Measurements from ENCODE around the gene CA9.

CA9 gene

DNA sequence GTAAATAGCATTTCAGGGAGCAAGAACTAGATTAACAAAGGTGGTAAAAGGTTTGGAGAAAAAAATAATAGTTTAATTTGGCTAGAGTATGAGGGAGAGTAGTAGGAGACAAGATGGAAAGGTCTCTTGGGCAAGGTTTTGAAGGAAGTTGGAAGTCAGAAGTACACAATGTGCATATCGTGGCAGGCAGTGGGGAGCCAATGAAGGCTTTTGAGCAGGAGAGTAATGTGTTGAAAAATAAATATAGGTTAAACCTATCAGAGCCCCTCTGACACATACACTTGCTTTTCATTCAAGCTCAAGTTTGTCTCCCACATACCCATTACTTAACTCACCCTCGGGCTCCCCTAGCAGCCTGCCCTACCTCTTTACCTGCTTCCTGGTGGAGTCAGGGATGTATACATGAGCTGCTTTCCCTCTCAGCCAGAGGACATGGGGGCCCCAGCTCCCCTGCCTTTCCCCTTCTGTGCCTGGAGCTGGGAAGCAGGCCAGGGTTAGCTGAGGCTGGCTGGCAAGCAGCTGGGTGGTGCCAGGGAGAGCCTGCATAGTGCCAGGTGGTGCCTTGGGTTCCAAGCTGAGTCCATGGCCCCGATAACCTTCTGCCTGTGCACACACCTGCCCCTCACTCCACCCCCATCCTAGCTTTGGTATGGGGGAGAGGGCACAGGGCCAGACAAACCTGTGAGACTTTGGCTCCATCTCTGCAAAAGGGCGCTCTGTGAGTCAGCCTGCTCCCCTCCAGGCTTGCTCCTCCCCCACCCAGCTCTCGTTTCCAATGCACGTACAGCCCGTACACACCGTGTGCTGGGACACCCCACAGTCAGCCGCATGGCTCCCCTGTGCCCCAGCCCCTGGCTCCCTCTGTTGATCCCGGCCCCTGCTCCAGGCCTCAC is at the start of gene CA9:
Gene CA9, plus strand, starts transcription at position 797 of the 893 bp plus-strand sequence. Its CDS starts 32 bp downstream, at position 829.
- Histone ChIP-seq H3K9ac (ENCODE audit: low read depth, low read length, poor library complexity, severe bottlenecking) (no peak within 1 kb of the TSS), H3K4me3 (ENCODE audit: low read length, poor library complexity, severe bottlenecking) (no peak within 1 kb of the TSS), H3K79me2 (ENCODE audit: insufficient read depth, low read length) (no peaks in the 10 kb centered on the region), H2AFZ (ENCODE audit: low read length) (no peak within 1 kb of the TSS), H3K4me2 (ENCODE audit: low read depth, low read length, poor library complexity, severe bottlenecking) (no peak within 1 kb of the TSS), H3K4me1 (ENCODE audit: insufficient read depth, low read length, poor library complexity, severe bottlenecking) (no peaks in the 10 kb centered on the region), H3K9me2 (replicated peaks; ENCODE audit: low read depth, low read length) (no peaks in the 10 kb centered on the region), H3K27me3 (ENCODE audit: insufficient read depth, low read length, poor library complexity, severe bottlenecking) (no peaks in the 10 kb centered on the region), H3K36me3 (ENCODE audit: insufficient read depth, low read length) (no peaks in the 10 kb centered on the region), H3F3A (ENCODE audit: low read depth) (no peaks in the 10 kb centered on the region), H4K20me1 (ENCODE audit: insufficient read depth, low read length, poor library complexity, severe bottlenecking) (no peaks in the 10 kb centered on the region), H3K9me3 (ENCODE audit: insufficient read depth, low read depth, low read length) (no peaks in the 10 kb centered on the region)
- no peak for TF ChIP-seq EZH2phosphoT487 (IDR thresholded peaks at IDR 0.05; ENCODE audit: borderline replicate concordance)
- TF ChIP-seq, protein P1, sequence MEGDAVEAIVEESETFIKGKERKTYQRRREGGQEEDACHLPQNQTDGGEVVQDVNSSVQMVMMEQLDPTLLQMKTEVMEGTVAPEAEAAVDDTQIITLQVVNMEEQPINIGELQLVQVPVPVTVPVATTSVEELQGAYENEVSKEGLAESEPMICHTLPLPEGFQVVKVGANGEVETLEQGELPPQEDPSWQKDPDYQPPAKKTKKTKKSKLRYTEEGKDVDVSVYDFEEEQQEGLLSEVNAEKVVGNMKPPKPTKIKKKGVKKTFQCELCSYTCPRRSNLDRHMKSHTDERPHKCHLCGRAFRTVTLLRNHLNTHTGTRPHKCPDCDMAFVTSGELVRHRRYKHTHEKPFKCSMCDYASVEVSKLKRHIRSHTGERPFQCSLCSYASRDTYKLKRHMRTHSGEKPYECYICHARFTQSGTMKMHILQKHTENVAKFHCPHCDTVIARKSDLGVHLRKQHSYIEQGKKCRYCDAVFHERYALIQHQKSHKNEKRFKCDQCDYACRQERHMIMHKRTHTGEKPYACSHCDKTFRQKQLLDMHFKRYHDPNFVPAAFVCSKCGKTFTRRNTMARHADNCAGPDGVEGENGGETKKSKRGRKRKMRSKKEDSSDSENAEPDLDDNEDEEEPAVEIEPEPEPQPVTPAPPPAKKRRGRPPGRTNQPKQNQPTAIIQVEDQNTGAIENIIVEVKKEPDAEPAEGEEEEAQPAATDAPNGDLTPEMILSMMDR (conservative IDR thresholded peaks at IDR 0.05; ENCODE audit: low read length) = no peak

DNA sequence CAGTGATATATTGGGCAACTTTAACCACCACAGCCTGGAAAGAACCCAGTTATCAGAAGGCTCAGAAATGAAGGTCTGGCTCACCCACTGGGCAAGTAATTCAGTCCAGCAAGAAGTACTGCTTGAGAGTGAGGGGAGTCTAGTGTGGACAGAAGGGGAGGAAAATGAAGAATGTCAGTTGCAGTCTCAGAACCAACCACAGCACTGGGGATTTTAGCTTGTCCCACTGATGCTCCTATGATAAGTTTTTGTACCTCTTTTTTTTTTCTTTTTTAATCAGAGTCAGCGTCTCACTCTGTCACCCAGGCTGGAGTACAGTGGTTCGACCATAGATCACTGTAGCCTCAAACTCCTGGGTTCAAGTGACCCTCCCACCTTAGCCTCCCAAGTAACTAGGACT is 46.2 kb upstream of the CA9 start:
- no peaks in the 10 kb centered on the region for H4K20me1 ChIP-seq (ENCODE audit: insufficient read depth, low read length, poor library complexity, severe bottlenecking)
- no peaks in the 10 kb centered on the region for H3K9me2 ChIP-seq (replicated peaks; ENCODE audit: low read depth, low read length)
- H2AFZ ChIP-seq (ENCODE audit: low read length) = no peak overlapping the region
- H3K4me2 ChIP-seq (ENCODE audit: low read depth, low read length, poor library complexity, severe bottlenecking) = no peak overlapping the region
- no peak overlapping the region for H3K4me3 ChIP-seq (ENCODE audit: low read length, poor library complexity, severe bottlenecking)
- TF ChIP-seq EZH2phosphoT487 (IDR thresholded peaks at IDR 0.05; ENCODE audit: borderline replicate concordance) = no peak
- TF ChIP-seq, protein P1 (conservative IDR thresholded peaks at IDR 0.05; ENCODE audit: low read length) = no peak
- H3K79me2 ChIP-seq (ENCODE audit: insufficient read depth, low read length) = no peaks in the 10 kb centered on the region
- H3K9me3 ChIP-seq (ENCODE audit: insufficient read depth, low read depth, low read length) = no peaks in the 10 kb centered on the region
- no peak overlapping the region for H3K9ac ChIP-seq (ENCODE audit: low read depth, low read length, poor library complexity, severe bottlenecking)
- H3K4me1 ChIP-seq (ENCODE audit: insufficient read depth, low read length, poor library complexity, severe bottlenecking) = peaks cover 5% of the 10 kb centered on the region
- no peaks in the 10 kb centered on the region for H3F3A ChIP-seq (ENCODE audit: low read depth)
- no peaks in the 10 kb centered on the region for H3K27me3 ChIP-seq (ENCODE audit: insufficient read depth, low read length, poor library complexity, severe bottlenecking)
- no peaks in the 10 kb centered on the region for H3K36me3 ChIP-seq (ENCODE audit: insufficient read depth, low read length)

DNA sequence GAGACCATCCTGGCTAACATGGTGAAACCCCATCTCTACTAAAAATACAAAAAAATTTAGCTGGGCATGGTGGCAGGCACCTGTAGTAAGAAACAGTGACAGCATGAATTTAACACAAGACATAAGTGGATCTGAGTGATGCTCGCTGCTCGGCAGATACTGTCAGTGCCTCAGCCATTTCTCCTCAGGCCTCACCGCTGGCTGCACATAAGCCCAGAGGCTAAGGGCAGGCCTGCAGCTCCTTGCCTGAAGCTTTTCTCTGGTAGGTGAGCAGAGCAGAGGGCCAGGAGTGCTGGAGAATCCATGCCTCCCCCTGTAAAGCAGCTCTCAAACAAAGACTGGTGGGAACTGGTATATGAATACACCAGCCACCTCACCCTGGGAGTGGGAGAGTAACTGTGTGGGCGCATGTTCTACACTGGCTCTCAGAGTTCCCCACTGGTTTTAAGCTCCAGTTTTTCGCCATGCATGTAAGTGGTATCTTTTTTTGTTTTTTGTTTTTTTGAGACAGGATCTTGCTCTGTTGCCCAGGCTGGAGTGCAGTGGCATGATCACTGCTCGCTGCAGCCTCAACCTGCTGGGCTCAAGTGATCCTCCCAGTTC is 45.2 kb upstream of the CA9 start:
- no peaks in the 10 kb centered on the region for H3F3A ChIP-seq (ENCODE audit: low read depth)
- no peaks in the 10 kb centered on the region for H3K9me3 ChIP-seq (ENCODE audit: insufficient read depth, low read depth, low read length)
- H3K4me3 ChIP-seq (ENCODE audit: low read length, poor library complexity, severe bottlenecking) = no peak overlapping the region
- peaks cover 5% of the 10 kb centered on the region for H3K4me1 ChIP-seq (ENCODE audit: insufficient read depth, low read length, poor library complexity, severe bottlenecking)
- no peaks in the 10 kb centered on the region for H3K36me3 ChIP-seq (ENCODE audit: insufficient read depth, low read length)
- H4K20me1 ChIP-seq (ENCODE audit: insufficient read depth, low read length, poor library complexity, severe bottlenecking) = no peaks in the 10 kb centered on the region
- H3K9ac ChIP-seq (ENCODE audit: low read depth, low read length, poor library complexity, severe bottlenecking) = no peak overlapping the region
- no peaks in the 10 kb centered on the region for H3K9me2 ChIP-seq (replicated peaks; ENCODE audit: low read depth, low read length)
- H2AFZ ChIP-seq (ENCODE audit: low read length) = no peak overlapping the region
- no peaks in the 10 kb centered on the region for H3K79me2 ChIP-seq (ENCODE audit: insufficient read depth, low read length)
- TF ChIP-seq, protein P1 (conservative IDR thresholded peaks at IDR 0.05; ENCODE audit: low read length) = no peak
- TF ChIP-seq EZH2phosphoT487 (IDR thresholded peaks at IDR 0.05; ENCODE audit: borderline replicate concordance) = no peak
- H3K27me3 ChIP-seq (ENCODE audit: insufficient read depth, low read length, poor library complexity, severe bottlenecking) = no peaks in the 10 kb centered on the region
- H3K4me2 ChIP-seq (ENCODE audit: low read depth, low read length, poor library complexity, severe bottlenecking) = no peak overlapping the region
